ENCODE data around the gene UBE2I.

GRCh38 chr16:1366712-1367299 is 57.4 kb downstream of the UBE2I start:
- no peak for TF ChIP-seq EZH2phosphoT487 (IDR thresholded peaks at IDR 0.05; ENCODE audit: borderline replicate concordance, low read depth, low read length)
- TF ChIP-seq CTCF (conservative IDR thresholded peaks at IDR 0.05; ENCODE audit: low read length) = no peak

All from OCI-LY7 (cell line).